GM20431 (cell line): ENCODE data around the gene NUDT5.

ENCODE experiments used
- in situ Hi-C: fragments of 300-500 bp; cut with MseI, MboI; formaldehyde crosslinking; loops from one replicate; pipeline ENCODE4 v1.15.0; 2020; ENCODE audit warnings: low sequenced_read_pairs; ENCODE audit not compliant: unreplicated experiment

NUDT5 gene

GRCh38 chr10:12165999-12166775 is 29.5 kb downstream of the NUDT5 start:
- in situ Hi-C loops, result no loop called here

DNA sequence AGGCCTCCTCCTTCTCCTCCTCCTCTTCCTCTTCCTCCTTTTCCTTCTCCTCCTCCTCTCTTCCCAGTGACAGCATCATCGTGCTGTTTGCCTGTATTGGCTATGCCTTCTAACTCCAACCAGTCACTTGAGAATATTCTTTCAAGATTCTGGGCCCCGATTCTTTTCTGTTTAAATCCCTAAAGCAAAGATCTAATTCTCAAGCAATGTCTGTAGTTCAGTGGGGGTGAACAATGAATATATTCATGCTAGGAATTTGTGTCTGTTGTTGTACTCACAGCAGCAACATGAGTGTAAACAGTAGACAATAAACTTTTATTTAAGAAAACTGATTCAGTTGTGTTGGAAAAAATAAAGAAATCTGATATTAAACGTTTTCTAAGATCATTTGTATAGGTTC is 30.7 kb downstream of the NUDT5 start:
- in situ Hi-C loops, result no loop called here

DNA sequence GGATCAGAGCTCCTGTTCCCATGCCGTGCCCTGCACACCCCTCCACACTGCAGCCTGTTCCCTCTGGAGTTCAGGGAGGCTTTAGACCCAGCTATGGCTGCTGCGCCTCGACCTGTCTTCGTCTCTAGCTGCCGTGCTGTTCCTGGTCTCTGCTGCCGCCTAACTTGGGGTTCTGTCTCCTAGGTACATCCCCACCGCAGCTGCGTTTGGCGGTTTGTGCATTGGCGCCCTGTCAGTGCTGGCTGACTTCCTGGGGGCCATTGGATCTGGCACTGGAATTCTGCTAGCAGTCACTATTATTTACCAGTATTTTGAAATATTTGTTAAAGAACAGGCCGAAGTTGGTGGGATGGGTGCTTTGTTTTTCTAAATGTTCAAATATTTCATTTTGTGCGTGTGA is 31.6 kb downstream of the NUDT5 start:
- in situ Hi-C loops, result no loop called here

- in situ Hi-C loops, result no loop called here
Measured at GRCh38 chr10:12162927-12163326, 32.8 kb downstream of the NUDT5 start.

- in situ Hi-C loops, result no loop called here
Measured at GRCh38 chr10:12160664-12161063, 35.0 kb downstream of the NUDT5 start.

DNA sequence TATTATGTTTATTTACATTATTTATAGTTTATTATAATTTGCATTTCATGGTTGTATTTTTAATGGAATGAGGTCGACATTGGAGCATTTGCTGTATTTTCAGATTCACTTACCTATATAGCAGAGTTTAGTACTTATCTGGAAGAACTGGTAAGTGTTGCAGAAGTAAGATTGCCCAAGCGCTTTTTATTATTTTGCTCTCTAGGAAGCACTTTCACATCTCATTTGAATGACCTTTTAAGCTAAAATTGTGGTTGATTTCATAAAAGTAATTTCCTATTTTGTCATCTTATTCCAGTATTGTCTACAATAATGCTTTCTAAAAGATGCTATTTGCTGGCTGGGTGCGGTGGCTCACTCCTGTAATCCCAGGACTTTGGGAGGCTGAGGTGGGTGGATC is 37.6 kb downstream of the NUDT5 start:
- in situ Hi-C loops, result no loop called here

- in situ Hi-C loops, result no loop called here
Measured at GRCh38 chr10:12156367-12157123, 39.1 kb downstream of the NUDT5 start.

GRCh38 chr10:12154516-12154915 is 41.2 kb downstream of the NUDT5 start:
- in situ Hi-C loops, result no loop called here

- in situ Hi-C loops, result no loop called here
Measured at GRCh38 chr10:12150163-12150562, 45.5 kb downstream of the NUDT5 start.

DNA sequence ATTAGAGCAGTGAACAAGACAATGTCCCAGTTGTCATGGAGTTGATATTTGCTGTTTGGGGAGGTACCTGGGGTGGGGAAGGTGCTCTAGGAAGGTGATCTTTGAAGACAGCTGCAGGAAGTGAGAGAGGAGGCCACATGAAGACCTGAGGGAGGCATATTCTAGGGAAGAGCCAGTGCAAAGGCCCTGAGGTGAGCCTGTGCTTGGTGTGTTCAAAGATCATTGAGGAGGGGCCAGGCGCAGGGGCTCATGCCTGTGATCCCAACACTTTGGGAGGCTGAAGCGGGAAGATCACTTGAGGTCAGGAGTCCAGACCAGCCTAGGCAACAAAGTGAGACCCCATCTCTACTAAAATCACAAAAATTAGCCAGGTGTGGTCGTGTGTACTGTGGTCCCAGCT is 51.2 kb downstream of the NUDT5 start:
- in situ Hi-C loops, result no loop called here

GRCh38 chr10:12140038-12140437 is 55.7 kb downstream of the NUDT5 start:
- in situ Hi-C loops, result no loop called here

DNA sequence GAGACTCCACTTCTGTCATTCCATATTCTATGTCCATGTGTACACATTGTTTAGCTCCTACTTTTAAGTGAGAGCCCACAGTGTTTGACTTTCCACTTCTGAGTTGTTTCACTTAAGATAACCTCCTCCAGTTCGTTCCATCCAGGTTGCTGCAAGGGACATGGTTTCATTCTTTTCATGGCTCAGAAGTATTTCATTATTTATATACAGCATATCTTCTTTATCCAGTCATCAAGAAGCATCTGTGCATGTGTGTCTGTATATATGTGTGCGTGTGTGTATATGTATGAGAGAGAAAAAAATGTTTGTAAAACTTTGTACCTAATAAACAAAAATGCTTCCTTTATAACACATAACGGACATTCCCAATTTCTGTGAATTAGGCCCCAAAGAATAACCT is 60.1 kb downstream of the NUDT5 start:
- in situ Hi-C loops, result no loop called here

DNA sequence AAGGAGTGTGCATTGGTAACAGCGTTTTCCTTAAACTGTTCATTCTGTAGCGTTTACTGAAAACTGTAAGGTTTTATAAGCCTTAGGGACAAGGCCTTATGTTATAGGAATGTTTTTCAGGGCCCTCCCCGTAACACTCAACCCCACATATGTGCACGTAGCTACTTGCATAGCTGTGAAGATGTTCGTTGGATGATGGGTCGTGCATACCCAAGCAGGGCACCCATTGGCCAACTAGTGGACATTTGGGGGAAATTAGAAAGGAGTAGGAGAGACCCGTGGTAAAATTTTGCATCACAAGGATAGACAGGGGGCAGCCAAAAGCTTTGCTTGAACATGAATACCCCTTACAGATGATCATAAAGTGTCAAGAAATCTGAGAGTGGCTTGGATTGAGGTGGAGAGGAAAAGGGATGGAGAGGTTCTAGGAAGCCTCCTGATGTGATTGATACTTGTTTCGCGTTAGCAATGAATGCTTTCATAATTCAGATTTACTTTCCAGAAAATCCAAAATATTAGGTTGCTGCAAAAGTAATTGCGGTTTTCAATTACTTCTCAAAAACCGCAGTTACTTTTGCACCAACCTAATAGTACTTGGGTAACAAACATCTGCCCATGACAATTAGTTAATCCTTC is 65.3 kb downstream of the NUDT5 start:
- in situ Hi-C loops, result no loop called here

DNA sequence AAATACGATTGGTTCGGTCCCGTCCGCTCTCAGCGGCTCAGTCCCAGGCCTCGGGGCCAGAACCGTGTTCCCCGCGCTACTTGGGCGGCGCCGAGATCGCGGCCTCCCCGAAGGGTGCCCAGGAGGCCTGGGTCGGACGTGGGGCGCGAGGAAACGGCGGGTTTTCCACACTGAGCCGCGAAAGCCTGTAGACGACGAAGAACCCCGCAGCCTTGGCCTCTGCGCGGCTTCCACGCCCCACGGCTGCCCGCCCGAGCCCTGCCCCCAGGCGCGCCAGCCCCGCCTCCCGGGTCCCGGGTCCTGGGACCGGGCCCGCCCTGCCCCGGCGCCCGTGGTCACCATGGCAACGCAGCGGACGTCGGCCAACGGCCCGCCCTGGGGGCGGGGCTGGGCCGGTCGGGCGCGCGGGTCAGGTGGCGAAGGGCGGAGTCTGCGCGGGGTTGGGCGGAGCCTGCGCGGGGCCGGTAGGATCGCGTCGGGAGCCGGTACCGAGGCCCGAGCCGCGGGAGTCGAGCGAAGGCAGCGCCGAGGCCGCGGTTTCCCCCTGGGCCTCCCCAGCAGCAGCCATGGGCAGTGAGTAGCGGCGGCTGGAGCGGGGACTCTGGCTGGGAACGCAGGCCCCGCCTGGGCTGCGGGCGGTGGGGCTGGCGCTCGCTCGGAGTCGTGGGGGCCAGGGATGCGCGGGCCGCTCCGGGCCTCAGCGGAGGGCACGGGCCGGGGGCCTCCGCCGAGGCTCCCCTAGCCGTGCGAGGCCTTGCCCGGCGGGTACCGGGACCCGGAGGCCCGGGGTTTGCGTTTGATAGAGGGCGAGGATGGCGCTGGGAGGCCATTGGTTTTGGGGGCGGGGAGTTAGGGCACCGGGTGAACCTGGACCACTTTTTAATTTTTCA is 66.2 kb downstream of the NUDT5 start, which contains the start of gene SEC61A2:
Gene SEC61A2 (plus strand): TSS at position 456 of the 890 bp plus-strand sequence. CDS start 111 bp downstream, at position 567.
- in situ Hi-C loops, result no loop called here

DNA sequence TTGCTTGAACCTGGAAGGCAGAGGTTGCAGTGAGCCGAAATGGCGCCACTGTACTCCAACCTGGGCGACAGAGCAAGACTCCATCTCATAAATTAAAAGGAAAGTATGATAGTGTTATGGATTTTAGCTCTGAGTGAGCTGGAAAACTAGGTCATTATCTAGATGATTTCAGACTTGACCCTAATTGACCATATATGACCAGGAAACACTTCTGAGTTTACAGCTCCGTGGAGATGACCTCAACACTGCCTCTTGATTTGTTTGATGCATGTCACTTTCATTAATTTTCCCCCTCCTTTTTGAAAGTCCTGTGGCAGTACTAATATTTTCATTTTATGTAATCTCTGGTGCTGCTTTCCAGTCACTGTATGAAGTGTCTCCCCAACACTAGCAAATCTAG is 74.0 kb downstream of the NUDT5 start:
- in situ Hi-C loops, result no loop called here
